Fibroblast of mammary gland (primary cell): ENCODE measurements around the gene IPO11.

Source experiments
- DNase-seq: peaks from one replicate; pipeline ENCODE4 v3.0.0-alpha.2; 2010; ENCODE audit warnings: low read depth
- H3K4me3 ChIP-seq: 2 replicates; pipeline ENCODE4 v1.5.1; 2011; ENCODE audit warnings: low read depth, mild to moderate bottlenecking, low read length, moderate library complexity; ENCODE audit not compliant: control insufficient read depth
- TF ChIP-seq, protein P1 (sequence below): conservative IDR thresholded peaks from 2 replicates; pipeline ENCODE4 v1.5.1; 2011; ENCODE audit warnings: low read depth, low read length, inconsistent platforms; ENCODE audit not compliant: control insufficient read depth, insufficient read depth

Gene IPO11

DNA sequence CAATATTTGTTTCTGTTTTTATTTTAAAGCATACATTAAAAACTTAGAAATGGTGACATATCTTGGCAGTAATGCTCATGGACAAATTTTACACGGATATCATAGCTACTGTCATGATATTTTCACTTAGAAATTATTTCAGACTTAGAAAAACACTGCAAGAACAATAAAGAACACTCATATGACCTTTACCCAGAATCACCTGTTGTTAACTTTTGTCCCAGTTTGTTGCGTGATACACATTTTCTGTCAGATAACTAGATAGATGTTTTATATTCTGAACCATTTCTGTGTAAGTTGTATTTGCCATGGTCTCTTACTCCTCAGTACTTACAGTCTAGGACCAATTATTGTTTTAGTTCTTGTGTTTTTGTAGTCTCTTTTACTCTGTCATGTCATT, 162.5 kb downstream of the IPO11 start:
- no peak for DNase-seq
- no peak overlapping the region for H3K4me3 ChIP-seq
- TF ChIP-seq, protein P1, sequence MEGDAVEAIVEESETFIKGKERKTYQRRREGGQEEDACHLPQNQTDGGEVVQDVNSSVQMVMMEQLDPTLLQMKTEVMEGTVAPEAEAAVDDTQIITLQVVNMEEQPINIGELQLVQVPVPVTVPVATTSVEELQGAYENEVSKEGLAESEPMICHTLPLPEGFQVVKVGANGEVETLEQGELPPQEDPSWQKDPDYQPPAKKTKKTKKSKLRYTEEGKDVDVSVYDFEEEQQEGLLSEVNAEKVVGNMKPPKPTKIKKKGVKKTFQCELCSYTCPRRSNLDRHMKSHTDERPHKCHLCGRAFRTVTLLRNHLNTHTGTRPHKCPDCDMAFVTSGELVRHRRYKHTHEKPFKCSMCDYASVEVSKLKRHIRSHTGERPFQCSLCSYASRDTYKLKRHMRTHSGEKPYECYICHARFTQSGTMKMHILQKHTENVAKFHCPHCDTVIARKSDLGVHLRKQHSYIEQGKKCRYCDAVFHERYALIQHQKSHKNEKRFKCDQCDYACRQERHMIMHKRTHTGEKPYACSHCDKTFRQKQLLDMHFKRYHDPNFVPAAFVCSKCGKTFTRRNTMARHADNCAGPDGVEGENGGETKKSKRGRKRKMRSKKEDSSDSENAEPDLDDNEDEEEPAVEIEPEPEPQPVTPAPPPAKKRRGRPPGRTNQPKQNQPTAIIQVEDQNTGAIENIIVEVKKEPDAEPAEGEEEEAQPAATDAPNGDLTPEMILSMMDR, result no peak

DNA sequence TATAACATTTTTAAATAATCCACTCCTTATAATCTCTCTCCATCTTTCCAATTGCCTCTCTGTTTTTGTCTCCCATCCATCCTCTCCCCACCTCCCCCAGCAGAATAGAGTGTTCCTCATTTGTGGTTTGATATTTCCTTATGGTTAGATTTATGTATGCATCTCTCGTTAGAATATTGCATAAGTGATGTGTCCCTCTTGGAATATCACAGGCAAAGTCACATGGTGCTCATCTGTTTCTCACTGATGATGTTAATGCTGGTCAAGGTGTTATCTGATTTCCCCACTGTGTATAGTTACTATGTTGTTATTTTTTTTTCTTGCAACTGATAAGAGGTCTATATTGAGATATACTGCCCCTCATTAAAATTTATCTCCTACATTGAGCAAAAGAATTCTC, 162.9 kb downstream of the IPO11 start:
- no peak overlapping the region for H3K4me3 ChIP-seq
- TF ChIP-seq, protein P1, result no peak
- DNase-seq, result no peak

DNA sequence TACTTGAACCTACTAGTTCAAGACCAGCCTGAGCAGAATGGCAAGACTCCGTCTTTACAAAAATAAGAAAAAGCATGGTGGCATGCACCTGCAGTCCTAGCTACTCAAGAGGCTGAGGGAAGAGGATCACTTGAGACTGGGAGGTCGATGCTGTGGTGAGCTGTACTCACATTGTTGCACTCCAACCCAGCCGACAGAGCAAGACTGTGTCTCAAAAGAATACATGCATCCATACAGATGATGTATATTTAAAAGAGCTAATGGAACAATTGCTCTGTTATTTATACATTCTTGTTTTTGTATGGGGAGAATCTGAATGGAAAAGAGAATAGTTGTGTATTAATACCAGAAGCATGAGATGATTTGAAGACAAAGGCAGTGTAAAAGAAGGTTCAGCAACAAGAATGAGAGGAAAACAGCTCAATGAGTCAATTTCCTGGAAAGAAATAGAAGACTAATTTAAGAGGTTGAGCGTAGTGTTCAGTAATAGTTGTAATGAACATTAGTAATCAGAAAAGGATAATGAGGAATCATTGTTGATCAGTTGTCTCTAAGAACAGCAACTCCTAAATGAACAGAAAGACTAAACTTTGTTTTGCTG, 164.1 kb downstream of the IPO11 start:
- DNase-seq, result no peak
- H3K4me3 ChIP-seq, result no peak overlapping the region
- TF ChIP-seq, protein P1, result no peak

GRCh38 chr5:62577488-62577887, 164.9 kb downstream of the IPO11 start:
- DNase-seq, result no peak
- TF ChIP-seq, protein P1, result no peak
- H3K4me3 ChIP-seq, result no peak overlapping the region

- H3K4me3 ChIP-seq, result no peak within 1 kb of the TSS
- DNase-seq, result peak; percentile 38
These were observed 166.0 kb downstream of the IPO11 start, which contains the start of gene LRRC70 for GRCh38 chr5:62578540-62578939. TSS of gene LRRC70 (plus strand) at chr5:62578819. CDS start at chr5:62579439, 620 bp downstream.

GRCh38 chr5:62579761-62580160, 167.2 kb downstream of the IPO11 start:
- H3K4me3 ChIP-seq, result no peak overlapping the region
- TF ChIP-seq, protein P1, result no peak
- DNase-seq, result no peak

More at GRCh38 chr5:62578540-62578939, 166.0 kb downstream of the IPO11 start, which contains the start of gene LRRC70:
- TF ChIP-seq, protein P1, result no peak
